H9 (cell line): ENCODE measurements around the gene KRT85. TPM values are rescaled to one million over a fixed set of nuclear protein-coding genes. Genes with fewer than 3 reads are reported as not detected.

Source experiments
- DNase-seq: peaks from one replicate; pipeline ENCODE4 v3.0.0-alpha.2; 2017
- H2AFZ ChIP-seq: one replicate; pipeline ENCODE4 v1.6.1; 2013; ENCODE audit warnings: mild to moderate bottlenecking, low read length, control low read depth, moderate library complexity
- H2AK5ac ChIP-seq: 2 replicates; pipeline ENCODE4 v1.6.1; 2013; ENCODE audit warnings: low read length, control low read depth, mixed read lengths; ENCODE audit not compliant: insufficient read length
- H2BK120ac ChIP-seq: one replicate; pipeline ENCODE4 v1.6.1; 2013; ENCODE audit warnings: low read depth, mild to moderate bottlenecking, low read length, control low read depth, inconsistent platforms; ENCODE audit not compliant: poor library complexity, severe bottlenecking
- H2BK12ac ChIP-seq: 2 replicates; pipeline ENCODE4 v1.6.1; 2013; ENCODE audit warnings: low read length, control low read depth, mixed read lengths, low read depth; ENCODE audit not compliant: insufficient read length
- H2BK15ac ChIP-seq: 2 replicates; pipeline ENCODE4 v1.6.1; 2013; ENCODE audit warnings: low read depth, low read length, control low read depth
- H2BK20ac ChIP-seq: one replicate; pipeline ENCODE4 v1.6.1; 2013; ENCODE audit warnings: low read depth, mild to moderate bottlenecking, low read length, control low read depth, inconsistent platforms; ENCODE audit not compliant: poor library complexity, severe bottlenecking
- H2BK5ac ChIP-seq: 2 replicates; pipeline ENCODE4 v1.6.1; 2013; ENCODE audit warnings: low read length, control low read depth, mixed read lengths; ENCODE audit not compliant: insufficient read length
- H3K14ac ChIP-seq: 2 replicates; pipeline ENCODE4 v1.6.1; 2013; ENCODE audit warnings: low read length, control low read depth; ENCODE audit not compliant: insufficient read depth
- H3K18ac ChIP-seq: 2 replicates; pipeline ENCODE4 v1.6.1; 2013; ENCODE audit warnings: low read depth, mild to moderate bottlenecking, mixed read lengths, low read length, control low read depth; ENCODE audit not compliant: insufficient read length
- H3K23ac ChIP-seq: 2 replicates; pipeline ENCODE4 v1.6.1; 2013; ENCODE audit warnings: low read length, control low read depth, mixed read lengths, low read depth; ENCODE audit not compliant: insufficient read length
- H3K23me2 ChIP-seq: 2 replicates; pipeline ENCODE4 v1.6.1; 2013; ENCODE audit warnings: low read depth, mild to moderate bottlenecking, mixed read lengths, low read length, control low read depth; ENCODE audit not compliant: insufficient read length, poor library complexity, severe bottlenecking
- H3K27ac ChIP-seq: 2 replicates; pipeline ENCODE4 v1.5.1; 2013; ENCODE audit warnings: low read length, control low read depth, mixed read lengths, low read depth; ENCODE audit not compliant: insufficient read length
- H3K27me3 ChIP-seq: 2 replicates; pipeline ENCODE4 v1.6.1; 2013; ENCODE audit warnings: low read length, control low read depth, inconsistent platforms; ENCODE audit not compliant: insufficient read depth
- H3K4ac ChIP-seq: 2 replicates; pipeline ENCODE4 v1.6.1; 2013; ENCODE audit warnings: low read depth, mild to moderate bottlenecking, control low read depth, inconsistent platforms, low read length, moderate library complexity
- H3K4me1 ChIP-seq: 2 replicates; pipeline ENCODE4 v1.6.1; 2013; ENCODE audit warnings: low read length, control low read depth, inconsistent platforms; ENCODE audit not compliant: insufficient read depth
- H3K4me2 ChIP-seq: 2 replicates; pipeline ENCODE4 v1.6.1; 2013; ENCODE audit warnings: low read length, control low read depth, mixed read lengths; ENCODE audit not compliant: insufficient read length, insufficient read depth
- H3K56ac ChIP-seq: 2 replicates; pipeline ENCODE4 v1.6.1; 2013; ENCODE audit warnings: low read depth, mild to moderate bottlenecking, mixed read lengths, low read length, control low read depth; ENCODE audit not compliant: insufficient read length
- H3K79me1 ChIP-seq: 2 replicates; pipeline ENCODE4 v1.6.1; 2013; ENCODE audit warnings: low read depth, mild to moderate bottlenecking, moderate library complexity, low read length, control low read depth, inconsistent platforms; ENCODE audit not compliant: insufficient read depth, poor library complexity, severe bottlenecking
- H3K79me2 ChIP-seq: 2 replicates; pipeline ENCODE4 v1.6.1; 2013; ENCODE audit warnings: low read length, control low read depth, inconsistent platforms; ENCODE audit not compliant: insufficient read depth
- H3K9ac ChIP-seq: 2 replicates; pipeline ENCODE4 v1.6.1; 2013; ENCODE audit warnings: low read length, control low read depth, mixed read lengths; ENCODE audit not compliant: insufficient read length; ENCODE audit errors: extremely low read depth
- H3K9me3 ChIP-seq: one replicate; pipeline ENCODE4 v1.6.1; 2013; ENCODE audit warnings: low read depth, low read length, inconsistent platforms; ENCODE audit not compliant: control insufficient read depth
- H3T11ph ChIP-seq: one replicate; pipeline ENCODE4 v1.6.1; 2013; ENCODE audit warnings: mild to moderate bottlenecking, low read length, control low read depth, inconsistent platforms
- H4K20me1 ChIP-seq: one replicate; pipeline ENCODE4 v1.6.1; 2013; ENCODE audit not compliant: control insufficient read depth, insufficient read length, insufficient read depth
- H4K5ac ChIP-seq: 2 replicates; pipeline ENCODE4 v1.6.1; 2013; ENCODE audit warnings: low read depth, mild to moderate bottlenecking, mixed read lengths, low read length, control low read depth; ENCODE audit not compliant: insufficient read length
- H4K8ac ChIP-seq: replicated peaks from 2 replicates; pipeline ENCODE4 v1.6.1; 2013; ENCODE audit warnings: low read length, control low read depth, mixed read lengths, low read depth; ENCODE audit not compliant: insufficient read length
- H4K91ac ChIP-seq: 2 replicates; pipeline ENCODE4 v1.6.1; 2013; ENCODE audit warnings: low read depth, mild to moderate bottlenecking, moderate library complexity, mixed read lengths, low read length, control low read depth; ENCODE audit not compliant: insufficient read length
- H3K27ac Mint-ChIP-seq, 3 experiments: 2 replicates in 2 of 3; 3 replicates in 1 of 3; pipeline ENCODE4 v1.8.0; 2020 to 2021; ENCODE audit warnings: mixed read lengths in 3 of 3, mild to moderate bottlenecking in 1 of 3, moderate library complexity in 1 of 3
- H3K27me3 Mint-ChIP-seq: 2 replicates; pipeline ENCODE4 v1.8.0; 2021; ENCODE audit warnings: low read depth, mild to moderate bottlenecking, moderate library complexity, mixed read lengths
- H3K36me3 Mint-ChIP-seq, 3 experiments: 2 replicates in 2 of 3; 3 replicates in 1 of 3; pipeline ENCODE4 v1.8.0; 2020 to 2021; ENCODE audit warnings: low read depth in 3 of 3, mixed read lengths in 3 of 3; ENCODE audit not compliant: insufficient read depth in 1 of 3
- H3K4me1 Mint-ChIP-seq, 2 experiments: 2 replicates each; pipeline ENCODE4 v1.8.0; 2020; ENCODE audit warnings: mixed read lengths in 2 of 2
- H3K4me3 Mint-ChIP-seq, 2 experiments: 2 replicates in 1 of 2; 3 replicates in 1 of 2; pipeline ENCODE4 v1.8.0; 2020 to 2021; ENCODE audit warnings: mild to moderate bottlenecking in 2 of 2, mixed read lengths in 2 of 2, moderate library complexity in 1 of 2
- H3K9me3 Mint-ChIP-seq, 2 experiments: 2 replicates in 1 of 2; 3 replicates in 1 of 2; pipeline ENCODE4 v1.8.0; 2020; ENCODE audit warnings: mild to moderate bottlenecking in 2 of 2, mixed read lengths in 2 of 2, moderate library complexity in 1 of 2
- CTCF ChIP-seq: fragments of 200-600 bp; sonication (generic); conservative IDR thresholded peaks from 3 replicates; pipeline ENCODE4 v1.8.0; 2021; ENCODE audit warnings: antibody characterized with exemption, mild to moderate bottlenecking
- WGBS: extraction: QIAGEN DNeasy Blood & Tissue Kit; methylation state at CpG from one replicate; pipeline ENCODE4 v1.1.7; 2013; ENCODE audit warnings: missing lambda C conversion rate, low lambda C conversion rate, mixed read lengths; ENCODE audit not compliant: insufficient read length; ENCODE audit errors: extremely low coverage; 5-methylcytosine and 5-hydroxymethylcytosine counted together
- total RNA-seq: library from RNA; stranded (reverse); gene quantifications from 2 replicates; pipeline ENCODE4 v1.2.1, GENCODE V29; 2021

Gene KRT85
- total RNA-seq, 1 experiment from 2014 or later = not detected

- H3K79me1 ChIP-seq = no peaks in the 10 kb centered on the region
- no peak overlapping the region for H3K27ac ChIP-seq
- H3K79me2 ChIP-seq = no peaks in the 10 kb centered on the region
- Mint-ChIP-seq H3K27me3 (peaks cover 17% of the 10 kb centered on the region), H3K9me3 (no peaks in the 10 kb centered on the region), H3K4me3 (no peak overlapping the region), H3K27ac (no peak overlapping the region), H3K4me1 (peaks cover 0 to 11% of the 10 kb centered on the region in 2 experiments; a peak in 2 of 4 replicates), H3K36me3 (no peaks in the 10 kb centered on the region)
- H2AFZ ChIP-seq = no peak overlapping the region
- H3K9me3 ChIP-seq = no peaks in the 10 kb centered on the region
- no peak overlapping the region for H2AK5ac ChIP-seq
- H3K23ac ChIP-seq = no peak overlapping the region
- no peaks in the 10 kb centered on the region for H3K4me1 ChIP-seq
- no peak overlapping the region for H3K4me2 ChIP-seq
- no peak overlapping the region for H2BK20ac ChIP-seq
- H3K9ac ChIP-seq = no peak overlapping the region
- no peak for TF ChIP-seq CTCF
- DNase-seq = no peak
- no peak overlapping the region for H2BK12ac ChIP-seq
- no peak overlapping the region for H2BK120ac ChIP-seq
- no peak overlapping the region for H2BK15ac ChIP-seq
- H4K8ac ChIP-seq = no peak overlapping the region
- H3K14ac ChIP-seq = no peak overlapping the region
- no peak overlapping the region for H2BK5ac ChIP-seq
- H4K20me1 ChIP-seq = no peaks in the 10 kb centered on the region
- H4K91ac ChIP-seq = no peak overlapping the region
- no peaks in the 10 kb centered on the region for H3K27me3 ChIP-seq
- H3K23me2 ChIP-seq = no peaks in the 10 kb centered on the region
- H3K56ac ChIP-seq = no peak overlapping the region
- no CpG with 5 or more reads among the region's 6 CpGs for WGBS
- no peak overlapping the region for H3K18ac ChIP-seq
- H3T11ph ChIP-seq = no peak overlapping the region
- H3K4ac ChIP-seq = no peak overlapping the region
- H4K5ac ChIP-seq = no peak overlapping the region
Measured at GRCh38 chr12:52367876-52368275, 595 bp upstream of the KRT85 start.
